ENCODE data around the gene GTF2H2.
"Not testable (repeated sequence)": the region's sequence is repeated elsewhere in the genome, so short reads cannot be mapped to it uniquely, and the experiment has no call there.

Gene GTF2H2

GRCh38 chr5:71011194-71011792, 56.2 kb downstream of the GTF2H2 start:
- no peak for DNase-seq (ENCODE audit: low spot score)

GRCh38 chr5:71006983-71007382, 60.5 kb downstream of the GTF2H2 start:
- DNase-seq (ENCODE audit: low spot score): not testable (repeated sequence)
